OCI-LY7 (cell line): ENCODE results near the gene RAB3C. TPM values are rescaled to one million over a fixed set of nuclear protein-coding genes. Genes with fewer than 3 reads are reported as not detected.

Source experiments
- BruUV-seq: library from RNA; stranded (reverse); fragments of 400-500 nt; replicated peaks from 2 replicates; lab custom pipeline; 2021; lab: Mats Ljungman, UMichigan
- CTCF ChIA-PET: fragments of 300-600 bp; sonication (Branson Sonifier 250); formaldehyde crosslinking; loops from one replicate; lab custom pipeline; 2022; ENCODE audit warnings: antibody characterized with exemption; ENCODE audit not compliant: unreplicated experiment; lab: Charles Lee
- POLR2A ChIA-PET: fragments of 300-600 bp; sonication (Branson Sonifier 250); formaldehyde crosslinking; loops from one replicate; lab custom pipeline; 2022; ENCODE audit warnings: antibody characterized with exemption; lab: Charles Lee
- DNase-seq: peaks from one replicate; pipeline ENCODE4 v3.0.0-alpha.2; 2015; ENCODE audit warnings: low spot score
- H2AFZ ChIP-seq: fragments of 200-600 bp; sonication (generic), shearing (Covaris generic); 2 replicates; pipeline ENCODE4 v1.6.1; 2014; ENCODE audit warnings: mild to moderate bottlenecking, antibody characterized with exemption, low read length, moderate library complexity
- H3K27ac ChIP-seq: fragments of 200-600 bp; sonication (generic); 2 replicates; pipeline ENCODE4 v1.5.1; 2014; ENCODE audit warnings: mixed run types, low read depth, mild to moderate bottlenecking, moderate library complexity, low read length, inconsistent platforms; ENCODE audit not compliant: poor library complexity, severe bottlenecking
- H3K36me3 ChIP-seq: fragments of 200-600 bp; sonication (generic); 2 replicates; pipeline ENCODE4 v1.6.1; 2014; ENCODE audit warnings: mild to moderate bottlenecking, antibody characterized with exemption, low read length, moderate library complexity, mixed read lengths; ENCODE audit not compliant: insufficient read depth
- H3K4me1 ChIP-seq: fragments of 200-600 bp; sonication (generic); 2 replicates; pipeline ENCODE4 v1.5.1; 2014; ENCODE audit warnings: mild to moderate bottlenecking, low read length; ENCODE audit not compliant: insufficient read depth, poor library complexity, severe bottlenecking
- H3K4me2 ChIP-seq: fragments of 200-600 bp; sonication (generic); 2 replicates; pipeline ENCODE4 v1.6.1; 2014; ENCODE audit warnings: mild to moderate bottlenecking, low read length
- H3K4me3 ChIP-seq: fragments of 200-600 bp; sonication (generic); 2 replicates; pipeline ENCODE4 v1.5.1; 2014; ENCODE audit warnings: mild to moderate bottlenecking, low read depth, low read length; ENCODE audit not compliant: poor library complexity, severe bottlenecking
- H3K79me2 ChIP-seq: fragments of 200-600 bp; sonication (generic); 2 replicates; pipeline ENCODE4 v1.6.1; 2016; ENCODE audit warnings: low read depth, mild to moderate bottlenecking, low read length, moderate library complexity, mixed read lengths; ENCODE audit not compliant: insufficient read depth
- H3K9me2 ChIP-seq: fragments of 200-600 bp; sonication (generic); 2 replicates; pipeline ENCODE4 v1.6.1; 2016; ENCODE audit warnings: mild to moderate bottlenecking, low read length, mixed read lengths; ENCODE audit not compliant: insufficient read depth
- H3K9me3 ChIP-seq: fragments of 200-600 bp; sonication (generic); 2 replicates; pipeline ENCODE4 v1.6.1; 2014; ENCODE audit warnings: mild to moderate bottlenecking, mixed run types, low read length, mixed read lengths
- H4K20me1 ChIP-seq: fragments of 200-600 bp; sonication (generic); 2 replicates; pipeline ENCODE4 v1.6.1; 2014; ENCODE audit warnings: mild to moderate bottlenecking, antibody characterized with exemption, low read length, moderate library complexity, mixed read lengths; ENCODE audit not compliant: insufficient read depth
- CTCF ChIP-seq: fragments of 200-600 bp; sonication (generic); conservative IDR thresholded peaks from 2 replicates; pipeline ENCODE4 v1.5.1; 2014; ENCODE audit warnings: mild to moderate bottlenecking, antibody characterized with exemption, low read length, moderate library complexity, mixed read lengths
- EZH2phosphoT487 ChIP-seq: fragments of 200-600 bp; sonication (generic); IDR thresholded peaks from 2 replicates; pipeline ENCODE4 v1.6.1; 2018; ENCODE audit warnings: low read depth, borderline replicate concordance, mild to moderate bottlenecking, mixed run types, antibody characterized with exemption, low read length, moderate library complexity, mixed read lengths
- intact Hi-C: fragments of 100-400 bp; cut with micrococcal nuclease; formaldehyde crosslinking; loops from one replicate; pipeline ENCODE4 v1.10.0; 2022; ENCODE audit not compliant: unreplicated experiment
- total RNA-seq, 2 experiments: library from RNA; depleted of rRNA in 1 of 2; stranded (reverse); fragments of >200 nt in 1 of 2; shearing (Covaris generic) in 1 of 2; gene quantifications; 2 replicates each; pipeline ENCODE4 v1.2.3, GENCODE V29; 2014 to 2022

Gene RAB3C
- total RNA-seq, 2 experiments from 2014 or later = not detected

DNA sequence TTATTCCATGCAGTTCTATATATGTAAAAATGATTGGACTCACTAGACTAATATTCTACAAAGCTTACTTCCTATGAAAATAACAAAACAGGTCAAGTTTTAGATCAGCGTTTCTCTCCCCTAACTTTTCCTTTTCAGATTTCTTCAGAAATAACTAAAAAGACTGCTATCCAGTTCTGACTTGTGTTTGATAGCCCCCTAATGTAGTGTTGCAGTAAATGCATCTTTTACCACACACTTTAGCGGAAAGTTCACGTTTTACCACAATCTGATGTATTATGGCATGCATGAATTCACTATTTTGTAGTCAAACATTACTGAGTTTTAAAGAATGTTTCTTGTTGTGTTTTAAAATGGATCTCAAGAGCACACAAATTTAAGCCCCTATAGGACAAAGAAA, 292.7 kb downstream of the RAB3C start:
- no peak overlapping the region for H3K4me3 ChIP-seq
- H3K4me2 ChIP-seq = no peak overlapping the region
- DNase-seq = no peak
- no peaks in the 10 kb centered on the region for H3K9me2 ChIP-seq
- TF ChIP-seq CTCF (no peak), EZH2phosphoT487 (no peak)
- H3K9me3 ChIP-seq = no peaks in the 10 kb centered on the region
- no TSS peak for BruUV-seq
- ChIA-PET POLR2A (interaction anchor here (0.7 kb wide), 1 partner anchor 400 kb away, joined by 3 read pairs; no protein-coding TSS in a partner anchor), CTCF (no interaction called here)
- H3K4me1 ChIP-seq = no peaks in the 10 kb centered on the region
- no peaks in the 10 kb centered on the region for H3K36me3 ChIP-seq
- no peak overlapping the region for H3K27ac ChIP-seq
- intact Hi-C loops = no loop called here
- 0 out of 2 replicates have a peak, but pooled peaks cover 5% of the 10 kb centered on the region for H4K20me1 ChIP-seq
- no peaks in the 10 kb centered on the region for H3K79me2 ChIP-seq
- no peak overlapping the region for H2AFZ ChIP-seq

GRCh38 chr5:58885260-58885659, 302.4 kb downstream of the RAB3C start:
- H2AFZ ChIP-seq = no peak overlapping the region
- intact Hi-C loops = loop anchor here (5.0 kb wide), 1 partner anchor 122 kb away; no protein-coding TSS in a partner anchor
- DNase-seq = no peak
- ChIA-PET CTCF (no interaction called here), POLR2A (no interaction called here)
- H3K4me3 ChIP-seq = no peak overlapping the region
- H3K36me3 ChIP-seq = no peaks in the 10 kb centered on the region
- TF ChIP-seq EZH2phosphoT487 (no peak), CTCF (no peak)
- H3K9me3 ChIP-seq = peaks cover 5% of the 10 kb centered on the region; the same call in 1 of the 2 replicates
- no peak overlapping the region for H3K27ac ChIP-seq
- H4K20me1 ChIP-seq = no peaks in the 10 kb centered on the region
- H3K79me2 ChIP-seq = no peaks in the 10 kb centered on the region
- no peak overlapping the region for H3K4me2 ChIP-seq
- H3K9me2 ChIP-seq = no peaks in the 10 kb centered on the region
- no peaks in the 10 kb centered on the region for H3K4me1 ChIP-seq
- BruUV-seq = no TSS peak
